HepG2 (cell line): ENCODE measurements around the gene FAM234A. TPM values are rescaled to one million over a fixed set of nuclear protein-coding genes. Genes with fewer than 3 reads are reported as not detected.

Source experiments
- ATAC-seq: fragments of 200-7000 bp; cut with Tn5 transposase; 3 replicates; pipeline ENCODE4 v1.9.1; 2020; ENCODE audit warnings: mild to moderate bottlenecking, moderate library complexity
- BruUV-seq: library from RNA; stranded (reverse); fragments of 400-500 nt; replicated peaks from 2 replicates; lab custom pipeline; 2021; lab: Mats Ljungman, UMichigan
- CTCF ChIA-PET: fragments of 300-600 bp; formaldehyde crosslinking; extraction: SDS; loops from one replicate; lab custom pipeline; 2021; ENCODE audit warnings: low total read pairs, inconsistent platforms, low intra/inter-chr PET ratio; lab: Yijun Ruan, JAX
- POLR2A ChIA-PET: fragments of 350-600 bp; sonication (Branson Sonifier 250); formaldehyde crosslinking; loops from one replicate; lab custom pipeline; 2020; ENCODE audit warnings: antibody characterized with exemption, inconsistent platforms; lab: Yijun Ruan, JAX
- DNase-seq: peaks from one replicate; pipeline ENCODE4 v3.0.0-alpha.2; 2015; ENCODE audit warnings: low spot score
- FAIRE-seq: peaks from 3 replicates; lab custom pipeline; 2011; peaks lifted over from hg19 to GRCh38; lab: Jason Lieb, UNC
- H2AFZ ChIP-seq: one replicate; pipeline ENCODE4 v1.6.1; 2011; ENCODE audit warnings: low read length, inconsistent platforms
- H3K27ac ChIP-seq: fragments of 300-600 bp; 3 replicates; pipeline ENCODE4 v1.8.0; 2011; ENCODE audit warnings: mixed run types, mild to moderate bottlenecking, mixed read lengths, low read length, inconsistent platforms; ENCODE audit not compliant: insufficient read depth; ENCODE audit errors: extremely low read length
- H3K27me3 ChIP-seq, 2 experiments: fragments of 200-600 bp in 1 of 2; 2 replicates in 1 of 2; 3 replicates in 1 of 2; pipeline versions ENCODE4 v1.6.0 to v1.8.0; 2011; ENCODE audit warnings: low read length in 2 of 2, mild to moderate bottlenecking in 2 of 2, moderate library complexity in 2 of 2, inconsistent platforms in 1 of 2; ENCODE audit not compliant: insufficient read depth in 2 of 2, control insufficient read depth in 1 of 2
- H3K36me3 ChIP-seq, 2 experiments: fragments of 200-600 bp in 1 of 2; replicated peaks in 1 of 2; 2 replicates in 1 of 2; 3 replicates in 1 of 2; pipeline versions ENCODE4 v1.5.1 to v1.8.0; 2011; ENCODE audit warnings: low read length in 2 of 2, inconsistent platforms in 1 of 2; ENCODE audit not compliant: insufficient read depth in 2 of 2, control insufficient read depth in 1 of 2
- H3K4me1 ChIP-seq: 2 replicates; pipeline ENCODE4 v1.5.1; 2012; ENCODE audit warnings: low read length, inconsistent platforms; ENCODE audit not compliant: insufficient read depth
- H3K4me2 ChIP-seq: 2 replicates; pipeline ENCODE4 v1.6.0; 2011; ENCODE audit warnings: low read depth, low read length, inconsistent platforms
- H3K4me3 ChIP-seq, 3 experiments: fragments of 200-600 bp in 1 of 3; sonication (generic), shearing (Covaris generic) in 1 of 3; replicated peaks in 1 of 3; 2 replicates each; pipeline ENCODE4 v1.5.1; 2011 to 2016; ENCODE audit warnings: low read length in 3 of 3, inconsistent platforms in 2 of 3, low read depth in 2 of 3, mild to moderate bottlenecking in 2 of 3, control low read depth in 1 of 3, mixed read lengths in 1 of 3; ENCODE audit not compliant: insufficient read depth in 1 of 3
- H3K79me2 ChIP-seq: one replicate; pipeline ENCODE4 v1.6.1; 2011; ENCODE audit warnings: low read length, inconsistent platforms; ENCODE audit not compliant: insufficient read depth
- H3K9ac ChIP-seq: 2 replicates; pipeline ENCODE4 v1.6.0; 2011; ENCODE audit warnings: mild to moderate bottlenecking, low read depth, low read length, inconsistent platforms; ENCODE audit not compliant: insufficient read depth
- H3K9me3 ChIP-seq: 2 replicates; pipeline ENCODE4 v1.5.1; 2012; ENCODE audit warnings: mild to moderate bottlenecking, low read length
- H4K20me1 ChIP-seq: 2 replicates; pipeline ENCODE4 v1.6.0; 2011; ENCODE audit warnings: inconsistent platforms, mild to moderate bottlenecking, low read length, moderate library complexity; ENCODE audit not compliant: insufficient read depth
- ESRRA ChIP-seq: sonication (generic); formaldehyde crosslinking; IDR thresholded peaks from 2 replicates; pipeline ENCODE4 v1.5.1; 2020; ENCODE audit warnings: mild to moderate bottlenecking, low read depth, missing genetic modification reagents
- ISL2 ChIP-seq: sonication (generic); formaldehyde crosslinking; IDR thresholded peaks from 2 replicates; pipeline ENCODE4 v1.5.0; 2020; ENCODE audit warnings: missing genetic modification reagents
- MAX ChIP-seq: IDR thresholded peaks from 2 replicates; pipeline ENCODE4 v1.6.1; 2012; ENCODE audit warnings: inconsistent platforms
- MED1 ChIP-seq: sonication (generic); formaldehyde crosslinking; IDR thresholded peaks from 2 replicates; pipeline ENCODE4 v1.4.0; 2020; ENCODE audit warnings: missing genetic modification reagents
- RBAK ChIP-seq: sonication (generic); formaldehyde crosslinking; IDR thresholded peaks from 2 replicates; pipeline ENCODE4 v1.5.1; 2020; ENCODE audit warnings: mild to moderate bottlenecking, missing genetic modification reagents
- RBM22 ChIP-seq: fragments of 200-400 bp; formaldehyde crosslinking; optimal IDR thresholded peaks from 2 replicates; pipeline ENCODE3; 2017; ENCODE audit warnings: mild to moderate bottlenecking, low read length, moderate library complexity
- SALL1 ChIP-seq: sonication (generic); formaldehyde crosslinking; IDR thresholded peaks from 2 replicates; pipeline ENCODE4 v1.8.0; 2022; ENCODE audit warnings: mild to moderate bottlenecking, missing genetic modification reagents
- SOX5 ChIP-seq: IDR thresholded peaks from 2 replicates; pipeline ENCODE4 v1.6.1; 2016; ENCODE audit warnings: borderline replicate concordance
- SP2 ChIP-seq: sonication (generic); formaldehyde crosslinking; IDR thresholded peaks from 2 replicates; pipeline ENCODE4 v1.5.1; 2020; ENCODE audit warnings: mild to moderate bottlenecking, missing genetic modification reagents
- SRY ChIP-seq: sonication (generic); formaldehyde crosslinking; IDR thresholded peaks from 2 replicates; pipeline ENCODE4 v1.8.0; 2022; ENCODE audit warnings: mild to moderate bottlenecking, missing genetic modification reagents
- TGIF2 ChIP-seq: IDR thresholded peaks from 2 replicates; pipeline ENCODE4 v1.6.1; 2016; ENCODE audit warnings: control low read depth, missing compliant biosample characterization
- YY1 ChIP-seq: IDR thresholded peaks from 2 replicates; pipeline ENCODE4 v1.6.1; 2011; ENCODE audit warnings: low read length, low read depth, moderate library complexity, mild to moderate bottlenecking; ENCODE audit not compliant: insufficient read depth, insufficient replicate concordance
- ZBTB3 ChIP-seq: sonication (generic); formaldehyde crosslinking; IDR thresholded peaks from 2 replicates; pipeline ENCODE4 v1.4.0; 2020; ENCODE audit warnings: low read depth, mild to moderate bottlenecking, moderate library complexity, missing genetic modification reagents, borderline replicate concordance
- ZBTB33 ChIP-seq: sonication (generic); formaldehyde crosslinking; IDR thresholded peaks from 2 replicates; pipeline ENCODE4 v1.4.0; 2020; ENCODE audit warnings: missing genetic modification reagents
- ZC3H13 ChIP-seq: sonication (generic); formaldehyde crosslinking; IDR thresholded peaks from 2 replicates; pipeline ENCODE4 v1.8.1; 2023; ENCODE audit warnings: mild to moderate bottlenecking, missing genetic modification reagents, moderate library complexity
- ZFP1 ChIP-seq: IDR thresholded peaks from 2 replicates; pipeline ENCODE4 v1.6.1; 2016
- ZFP36L2 ChIP-seq: sonication (generic); formaldehyde crosslinking; IDR thresholded peaks from 2 replicates; pipeline ENCODE4 v1.4.0; 2020; ENCODE audit warnings: missing genetic modification reagents
- ZGPAT ChIP-seq: IDR thresholded peaks from 2 replicates; pipeline ENCODE4 v1.6.1; 2016; ENCODE audit warnings: mild to moderate bottlenecking
- ZMYM4 ChIP-seq: sonication (generic); formaldehyde crosslinking; IDR thresholded peaks from 2 replicates; pipeline ENCODE4 v1.8.1; 2023; ENCODE audit warnings: mild to moderate bottlenecking, missing genetic modification reagents
- ZNF335 ChIP-seq: sonication (generic); formaldehyde crosslinking; IDR thresholded peaks from 2 replicates; pipeline ENCODE4 v1.4.0; 2020; ENCODE audit warnings: missing genetic modification reagents
- ZNF580 ChIP-seq: IDR thresholded peaks from 2 replicates; pipeline ENCODE4 v1.6.1; 2016; ENCODE audit warnings: low read depth, borderline replicate concordance
- ZNF674 ChIP-seq: sonication (generic); formaldehyde crosslinking; IDR thresholded peaks from 2 replicates; pipeline ENCODE4 v1.5.0; 2020; ENCODE audit warnings: low read depth, mild to moderate bottlenecking, missing genetic modification reagents
- WGBS: methylation state at CpG from one replicate; pipeline ENCODE4 v1.1.6; 2017; ENCODE audit warnings: low lambda C conversion rate; 5-methylcytosine and 5-hydroxymethylcytosine counted together
- in situ Hi-C: cut with HindIII; loops from 2 replicates; pipeline ENCODE4 v1.10.0; 2017; ENCODE audit warnings: low pct_unique_long_range_greater_than_20kb; ENCODE audit not compliant: extremely low pct_ligation_motif_present
- intact Hi-C: fragments of 100-400 bp; cut with micrococcal nuclease; formaldehyde crosslinking; loops from one replicate; pipeline ENCODE4 v1.10.0; 2022; ENCODE audit not compliant: unreplicated experiment
- polyA plus RNA-seq, 8 experiments: library from polyadenylated mRNA; depleted of rRNA in 3 of 8; stranded (reverse) in 7 of 8; unstranded in 1 of 8; fragments of >200 nt; fragmentation: Illumina TruSeq in 4 of 8; extraction: Trizol in 4 of 8; gene quantifications; 2 replicates each; pipeline versions ENCODE4 v1.2.1 to v1.2.3, GENCODE V29; 2011 to 2016; ENCODE audit warnings: low read depth in 4 of 8, missing spikeins in 1 of 8, mixed read lengths in 1 of 8; ENCODE audit not compliant: insufficient read depth in 1 of 8
- total RNA-seq, 5 experiments: library from RNA; depleted of rRNA; stranded (reverse); fragments of >200 nt; fragmentation: Illumina TruSeq; extraction: Trizol; gene quantifications; 2 replicates each; pipeline ENCODE4 v1.2.3, GENCODE V29; 2016; ENCODE audit warnings: low read depth in 1 of 5

The FAM234A gene
- total and polyA plus RNA-seq, 2 of the 13 experiments (the other 11 are each of a cell fraction or from before 2014, with no cell fraction given), result 29.2 to 34.4 TPM

GRCh38 chr16:187330-187729, 47.3 kb upstream of the FAM234A start (continued):
- TF ChIP-seq ZNF335 (CRISPR knock-in tag) (no peak), SALL1 (CRISPR knock-in tag) (no peak), ISL2 (CRISPR knock-in tag) (no peak)
- TF ChIP-seq, all 625 proteins: peak for 3

GRCh38 chr16:188674-189073, 45.9 kb upstream of the FAM234A start:
- FAIRE-seq (no peak), ATAC-seq (peak; percentile 73), DNase-seq (peak; percentile 26)
- in situ Hi-C loops (no loop called here), intact Hi-C loops (no loop called here)
- H3K27me3 ChIP-seq, result no peaks in the 10 kb centered on the region
- 95% methylated on average over 8 of the region's 8 CpGs for WGBS
- H3K36me3 ChIP-seq, result peaks cover 28 to 49% of the 10 kb centered on the region in 2 experiments
- H4K20me1 ChIP-seq, result 0 out of 2 replicates have a peak, but pooled peaks cover 4% of the 10 kb centered on the region
- H3K9me3 ChIP-seq, result no peaks in the 10 kb centered on the region
- no peak overlapping the region for H3K4me2 ChIP-seq
- H3K79me2 ChIP-seq, result no peaks in the 10 kb centered on the region
- POLR2A ChIA-PET, result no interaction called here
- H3K9ac ChIP-seq, result no peak overlapping the region
- H3K4me3 ChIP-seq, result no peak overlapping the region
- H2AFZ ChIP-seq, result no peak overlapping the region
- no peak overlapping the region for H3K27ac ChIP-seq
- CTCF ChIA-PET, result no interaction called here
- no TSS peak for BruUV-seq
- H3K4me1 ChIP-seq, result no peaks in the 10 kb centered on the region
- peak; percentile 75 for TF ChIP-seq RBM22
- TF ChIP-seq TGIF2 (CRISPR knock-in tag), result no peak
- TF ChIP-seq ZFP36L2 (CRISPR knock-in tag), result no peak
- no peak for TF ChIP-seq YY1
- TF ChIP-seq ZGPAT (CRISPR knock-in tag), result no peak
- no peak for TF ChIP-seq ZC3H13 (CRISPR knock-in tag)
- TF ChIP-seq ZBTB3 (CRISPR knock-in tag), result no peak
- no peak for TF ChIP-seq ZMYM4 (CRISPR knock-in tag)
- TF ChIP-seq ZNF580 (CRISPR knock-in tag), result no peak
- no peak for TF ChIP-seq MAX
- no peak for TF ChIP-seq ESRRA (CRISPR knock-in tag)
- no peak for TF ChIP-seq RBAK (CRISPR knock-in tag)
- TF ChIP-seq ZFP1 (CRISPR knock-in tag), result no peak
- TF ChIP-seq ZBTB33, result peak; percentile 36; the same call in 1 of the 2 replicates
- TF ChIP-seq SOX5 (CRISPR knock-in tag), result no peak
- TF ChIP-seq SRY (CRISPR knock-in tag), result no peak
- TF ChIP-seq SP2 (CRISPR knock-in tag), result no peak
- no peak for TF ChIP-seq ZNF674 (CRISPR knock-in tag)
- no peak for TF ChIP-seq MED1
